NOMO-1 treated with dmso at 0.1 percent for 144 hours (cell line): ENCODE data around the gene STXBP3.
A peak's percentile ranks its signal among the peaks of the same experiment; 100 is the strongest.
"Not testable (repeated sequence)": the region's sequence is repeated elsewhere in the genome, so short reads cannot be mapped to it uniquely, and the experiment has no call there.

Experiments used
- DNase-seq: peaks from one replicate; lab custom pipeline; 2025; ENCODE audit not compliant: unreplicated experiment; lab: John Stamatoyannopoulos, UW

Gene STXBP3

GRCh38 chr1:108746382-108747170 lies at the start of gene STXBP3:
Gene STXBP3, plus strand, starts transcription at chr1:108746674. Its CDS starts 64 bp downstream, at chr1:108746738.
- peak; percentile 86 for DNase-seq

- DNase-seq, result peak; percentile 48
Measured at GRCh38 chr1:108699375-108700332, 46.8 kb upstream of the STXBP3 start.

DNA sequence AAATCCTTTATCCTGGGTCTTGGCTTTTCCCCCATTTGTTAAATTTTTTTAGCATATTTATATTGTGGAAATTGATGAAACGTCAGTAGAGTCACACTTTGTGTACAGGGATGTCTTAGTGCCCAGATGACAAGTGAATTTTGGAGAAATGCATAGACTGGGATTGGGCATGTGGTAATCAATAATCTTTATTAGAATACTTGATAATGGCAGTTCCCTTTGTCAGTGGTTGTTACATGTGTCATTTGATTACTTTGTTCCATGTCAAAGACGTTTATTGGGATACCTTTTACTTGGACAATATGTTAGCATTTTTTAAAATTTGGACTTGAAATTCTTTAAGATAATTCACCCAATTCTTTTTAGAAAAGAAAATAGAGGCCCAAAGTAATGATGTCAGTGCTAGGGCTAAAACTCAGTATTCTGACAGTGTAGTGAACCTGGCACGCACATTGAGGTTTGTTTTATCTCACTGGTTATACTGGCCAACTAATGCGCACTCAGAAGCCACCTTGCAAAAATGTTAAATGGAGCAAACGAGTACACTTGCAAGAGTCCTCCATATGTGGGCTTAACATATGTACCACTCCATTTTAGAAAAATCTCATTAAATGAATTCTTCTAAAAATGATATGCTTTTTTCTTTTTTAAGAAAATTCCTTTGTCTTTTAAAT lies 45.2 kb upstream of the STXBP3 start:
- DNase-seq, result no peak

DNA sequence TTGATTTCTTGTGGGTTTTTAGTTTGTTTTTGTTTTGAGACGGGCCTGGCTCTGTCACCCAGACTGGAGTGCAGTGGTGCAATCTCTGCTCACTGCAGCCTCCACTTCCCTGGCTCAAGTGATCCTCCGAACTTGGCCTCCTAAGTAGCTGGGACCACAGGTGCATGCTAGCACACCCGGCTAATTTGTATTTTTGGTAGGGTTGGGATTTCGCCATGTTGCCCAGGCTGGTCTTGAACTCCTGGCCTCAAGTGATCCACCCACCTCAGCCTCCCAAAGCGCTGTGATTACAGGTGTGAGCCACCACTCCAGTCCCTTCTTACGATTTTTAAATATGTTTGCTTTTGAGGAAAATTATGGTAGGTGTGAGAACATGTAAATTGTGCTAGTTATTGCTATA lies 44.4 kb upstream of the STXBP3 start:
- not testable (repeated sequence) for DNase-seq

DNA sequence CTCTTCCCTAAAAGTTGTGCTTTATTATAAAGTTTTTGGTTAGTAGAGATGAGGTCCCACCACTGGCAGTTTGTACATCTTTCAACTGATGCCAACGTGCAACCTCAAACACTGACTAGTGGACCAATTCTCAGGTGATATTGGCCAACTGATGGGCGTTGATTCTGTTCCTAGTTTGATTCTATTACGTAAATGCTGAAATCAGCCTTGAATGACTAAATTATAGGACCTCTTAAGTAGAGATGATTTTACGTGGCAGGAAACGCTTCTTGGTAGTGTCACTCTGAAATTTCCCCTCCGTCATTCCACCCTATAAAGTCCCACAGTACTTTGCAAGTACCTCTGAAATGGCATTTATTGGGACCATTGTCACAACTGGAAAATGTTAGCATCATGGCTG lies 42.5 kb upstream of the STXBP3 start:
- DNase-seq, result no peak

DNA sequence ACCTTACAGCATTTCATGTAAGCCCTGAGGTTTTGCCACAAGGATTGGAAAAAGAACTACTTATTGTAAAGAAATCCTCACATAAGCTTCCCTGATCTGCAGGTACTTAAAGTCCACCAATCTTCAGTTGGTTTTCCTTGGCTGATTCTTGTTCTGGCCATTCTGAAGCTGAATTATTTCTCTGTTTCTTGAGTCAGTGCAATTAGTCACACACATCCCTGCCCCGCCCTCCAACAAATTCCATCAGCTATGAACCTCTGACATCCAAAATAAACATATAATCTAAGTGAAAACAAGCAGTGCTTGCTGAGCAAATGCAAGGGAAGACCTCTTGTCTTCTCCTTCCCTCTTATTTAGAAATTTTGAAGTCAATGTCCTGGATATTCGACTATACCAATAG lies 42.0 kb upstream of the STXBP3 start:
- DNase-seq, result no peak

DNA sequence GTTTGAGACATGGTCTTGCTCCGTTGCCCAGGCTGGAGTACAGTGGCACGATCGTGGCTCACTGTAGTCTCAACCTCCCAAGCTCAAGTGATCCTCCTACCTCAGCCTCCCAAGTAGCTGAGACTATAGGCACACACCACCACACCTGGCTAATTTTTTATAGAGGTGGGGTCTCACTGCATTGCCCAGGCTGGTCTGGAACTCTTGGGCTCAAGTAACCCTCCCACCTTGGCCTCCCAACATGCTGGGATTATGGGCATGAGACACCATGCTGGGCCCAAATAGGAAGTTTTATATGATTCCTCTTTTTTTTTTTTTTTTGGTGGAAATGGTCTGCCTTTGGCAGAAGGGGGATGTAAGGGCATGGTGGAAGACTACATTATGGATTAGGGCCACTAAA lies 39.8 kb upstream of the STXBP3 start:
- DNase-seq, result no peak

GRCh38 chr1:108708691-108709660 lies 37.5 kb upstream of the STXBP3 start:
- no peak for DNase-seq

DNA sequence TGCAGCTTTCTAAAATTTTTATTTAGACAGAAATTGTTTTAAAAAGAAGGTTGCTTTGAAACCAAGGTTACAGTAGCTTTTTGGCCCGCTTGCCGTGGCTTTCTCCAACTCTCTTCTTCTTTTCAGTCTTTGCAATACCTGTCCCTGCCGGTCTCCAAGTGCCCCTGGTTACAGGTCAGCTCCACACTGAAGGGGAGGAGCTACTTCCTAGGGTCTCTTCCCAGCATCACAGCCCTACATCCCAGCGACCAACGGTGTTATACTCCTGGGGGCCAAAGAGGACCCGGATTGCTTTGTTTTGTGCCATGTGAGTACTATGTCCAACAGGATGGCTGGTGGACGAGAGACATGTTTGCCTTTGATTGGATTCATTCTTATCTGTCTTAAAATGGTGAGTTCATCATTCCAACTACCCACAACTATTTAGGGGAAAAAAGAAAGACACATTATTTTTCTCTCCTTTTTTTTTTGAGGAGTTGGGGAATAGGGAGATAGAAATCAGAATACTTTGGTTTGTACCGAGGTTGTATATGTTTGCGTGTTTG lies 33.8 kb upstream of the STXBP3 start, which contains the start of gene FNDC7:
TSS of gene FNDC7 (plus strand) at position 303 of the 545 bp plus-strand sequence. CDS start at position 329, 26 bp downstream.
- no peak for DNase-seq

DNA sequence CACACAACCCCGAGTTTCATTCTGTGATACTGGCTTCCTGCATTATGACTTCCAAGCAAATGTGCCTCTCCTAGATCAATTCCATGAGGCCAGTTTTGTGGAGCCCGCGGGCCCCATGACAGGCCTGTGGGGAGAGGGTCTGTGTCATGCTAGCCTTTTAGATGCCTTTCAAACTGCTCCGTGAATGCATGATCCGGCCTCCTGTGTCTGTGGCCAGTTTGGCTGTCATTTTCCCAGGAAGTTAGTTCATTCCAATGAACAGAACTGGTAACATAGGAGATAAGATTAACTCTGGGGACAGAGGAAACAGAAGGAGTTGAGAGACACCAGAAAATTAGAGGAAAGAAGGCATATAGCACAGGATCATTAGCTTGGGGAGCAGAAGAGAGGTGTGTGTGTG lies 30.5 kb upstream of the STXBP3 start:
- no peak for DNase-seq

DNA sequence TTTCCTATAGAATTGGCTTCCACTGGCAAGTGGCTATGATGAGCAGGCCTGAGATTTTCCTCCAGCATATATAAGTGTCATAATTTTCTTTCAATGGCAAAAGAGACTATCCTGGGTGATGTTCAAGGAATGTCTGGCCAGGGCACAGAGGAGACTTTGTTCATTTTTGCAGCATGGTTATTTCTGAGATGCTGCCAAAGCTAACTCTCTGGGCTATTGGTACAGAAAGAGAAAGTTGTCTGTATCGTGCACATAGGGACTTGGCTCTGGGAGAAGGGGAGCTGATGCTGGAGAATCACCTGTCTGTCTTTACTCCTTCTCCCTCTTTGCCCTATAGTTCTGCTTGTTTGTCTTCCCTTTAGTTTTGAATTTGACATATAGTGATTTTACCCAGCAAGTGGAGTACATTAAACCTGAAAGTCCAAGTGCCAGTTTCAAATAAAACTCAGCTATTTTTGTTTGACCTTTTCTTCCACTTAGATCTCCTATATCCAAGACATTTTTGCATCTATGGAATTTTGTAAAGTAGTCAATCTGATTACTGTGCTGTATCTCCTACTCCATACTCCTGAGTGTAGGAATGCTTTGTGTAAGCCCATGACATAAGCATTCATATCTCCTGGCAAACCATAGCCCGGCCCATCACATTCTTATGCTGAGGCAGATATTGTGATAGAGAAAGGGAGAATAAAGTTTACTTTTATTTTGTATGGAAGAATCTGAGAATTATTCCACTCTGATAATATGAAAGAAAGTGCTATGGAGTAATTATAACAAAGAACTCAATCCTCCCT lies 29.8 kb upstream of the STXBP3 start:
- no peak for DNase-seq

GRCh38 chr1:108717774-108718316 lies 28.6 kb upstream of the STXBP3 start:
- no peak for DNase-seq

DNA sequence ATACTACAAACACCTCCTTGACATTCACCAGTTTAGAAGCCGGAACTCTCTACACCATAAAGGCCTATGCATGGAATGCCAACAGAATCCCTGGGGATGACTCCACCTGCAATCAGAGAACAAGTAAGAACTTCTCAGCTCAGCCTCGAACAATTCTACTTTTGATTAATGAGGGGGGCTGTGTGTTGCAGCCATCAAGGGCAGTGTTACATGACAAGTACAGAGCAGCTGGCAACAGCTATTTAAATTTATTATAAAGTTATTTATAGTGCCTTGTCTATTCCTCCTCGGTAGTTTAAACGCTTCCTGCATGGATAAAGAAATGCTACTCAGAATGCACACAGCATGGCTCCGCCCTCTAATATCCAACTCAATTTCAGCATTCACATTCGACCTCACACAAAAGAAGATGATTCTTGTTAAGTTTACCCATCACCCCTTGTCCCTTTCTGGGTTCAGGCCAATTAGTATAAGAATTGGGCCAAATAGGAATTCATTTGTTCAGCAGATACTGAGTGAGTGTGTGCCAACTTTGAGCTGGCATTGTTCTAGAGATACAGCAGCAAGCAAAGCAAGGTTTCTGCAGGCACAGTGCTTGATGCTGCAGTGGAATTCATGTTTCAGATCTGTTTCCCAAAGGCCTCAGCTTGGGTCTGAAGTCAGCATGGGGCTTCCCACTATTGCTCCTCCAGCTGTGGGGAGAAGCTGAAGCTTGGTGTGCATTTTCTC lies 27.4 kb upstream of the STXBP3 start:
- no peak for DNase-seq

GRCh38 chr1:108719656-108720435 lies 26.6 kb upstream of the STXBP3 start:
- DNase-seq, result no peak

DNA sequence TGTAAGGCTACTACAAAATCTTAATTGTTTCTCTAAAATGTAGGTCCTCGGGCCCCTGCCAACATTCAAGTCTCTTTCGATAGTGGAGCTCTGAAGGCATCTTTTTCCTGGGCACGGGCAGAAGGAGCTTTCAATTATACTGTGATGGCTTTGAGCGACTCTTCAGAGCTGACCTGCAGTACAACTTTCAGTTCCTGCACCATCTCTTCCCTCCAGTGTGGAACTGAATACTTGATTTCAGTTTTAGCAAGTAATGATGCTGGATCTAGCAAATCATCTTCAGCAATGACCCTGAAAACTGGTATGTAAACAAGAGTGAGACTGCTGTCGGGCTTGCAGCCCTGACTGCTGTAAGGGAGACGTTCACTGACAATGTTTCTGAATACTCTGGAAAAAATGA lies 24.2 kb upstream of the STXBP3 start:
- no peak for DNase-seq

GRCh38 chr1:108725906-108726305 lies 20.6 kb upstream of the STXBP3 start:
- no peak for DNase-seq

GRCh38 chr1:108728327-108728923 lies 18.0 kb upstream of the STXBP3 start:
- no peak for DNase-seq
